GM19395 (cell line): Measurements from ENCODE around the gene GALNT17.

Source experiments
- ATAC-seq: cut with Tn5 transposase; IDR thresholded peaks from one replicate; pipeline ENCODE4 v1.9.1; 2021; ENCODE audit warnings: mild to moderate bottlenecking, moderate library complexity; ENCODE audit not compliant: unreplicated experiment

GALNT17 gene

GRCh38 chr7:71377062-71377461 is 245.1 kb downstream of the GALNT17 start:
- no peak for ATAC-seq

GRCh38 chr7:71377469-71377868 is 245.5 kb downstream of the GALNT17 start:
- no peak for ATAC-seq

- no peak for ATAC-seq
These were observed 252.2 kb downstream of the GALNT17 start for GRCh38 chr7:71384094-71384493.

GRCh38 chr7:71385330-71385729 is 253.4 kb downstream of the GALNT17 start:
- no peak for ATAC-seq

GRCh38 chr7:71386152-71386785 is 254.3 kb downstream of the GALNT17 start:
- ATAC-seq = no peak

GRCh38 chr7:71388181-71388580 is 256.2 kb downstream of the GALNT17 start:
- no peak for ATAC-seq

- no peak for ATAC-seq
These were observed 258.0 kb downstream of the GALNT17 start for GRCh38 chr7:71389976-71390375.

GRCh38 chr7:71393661-71394060 is 261.7 kb downstream of the GALNT17 start:
- ATAC-seq = no peak

- no peak for ATAC-seq
These were observed 270.7 kb downstream of the GALNT17 start for GRCh38 chr7:71402684-71403083.

- no peak for ATAC-seq
These were observed 271.4 kb downstream of the GALNT17 start for GRCh38 chr7:71403202-71403946.

GRCh38 chr7:71404726-71405345 is 272.9 kb downstream of the GALNT17 start:
- ATAC-seq = no peak

GRCh38 chr7:71408271-71408670 is 276.3 kb downstream of the GALNT17 start:
- ATAC-seq = no peak

GRCh38 chr7:71409550-71410157 is 277.7 kb downstream of the GALNT17 start:
- ATAC-seq = no peak

GRCh38 chr7:71411475-71411874 is 279.5 kb downstream of the GALNT17 start:
- ATAC-seq = no peak

- ATAC-seq = no peak
These were observed 282.5 kb downstream of the GALNT17 start for GRCh38 chr7:71414490-71414889.

GRCh38 chr7:71419546-71420337 is 287.8 kb downstream of the GALNT17 start:
- ATAC-seq = no peak

GRCh38 chr7:71422104-71422503 is 290.2 kb downstream of the GALNT17 start:
- no peak for ATAC-seq

- no peak for ATAC-seq
These were observed 292.5 kb downstream of the GALNT17 start for GRCh38 chr7:71424166-71425035.

GRCh38 chr7:71429083-71429482 is 297.1 kb downstream of the GALNT17 start:
- no peak for ATAC-seq

- no peak for ATAC-seq
These were observed 298.3 kb downstream of the GALNT17 start for GRCh38 chr7:71430246-71430645.
